ENCODE data around the gene PDZD8. TPM values are rescaled to one million over a fixed set of nuclear protein-coding genes. Genes with fewer than 3 reads are reported as not detected.

The PDZD8 gene
- total RNA-seq, 1 experiment from 2014 or later, result 16.0 TPM

GRCh38 chr10:117320050-117320665 lies 55.1 kb downstream of the PDZD8 start:
- ChIA-PET POLR2A (ENCODE audit: unreplicated experiment) (interaction anchor here (1.2 kb wide), 1 partner anchor 523 kb away, joined by 3 read pairs; no protein-coding TSS in a partner anchor), CTCF (interaction anchor here (0.5 to 1.6 kb wide), 4 partner anchors 73 to 144 kb away, joined by 3 to 5 read pairs (median 3); no protein-coding TSS in a partner anchor)
- H3K9me2 ChIP-seq (ENCODE audit: insufficient read depth), result no peaks in the 10 kb centered on the region
- no peak overlapping the region for H3K27ac ChIP-seq
- H3K4me3 ChIP-seq, result no peak overlapping the region
- BruUV-seq (replicated peaks), result no TSS peak
- no peak for DNase-seq
- H3K27me3 ChIP-seq (ENCODE audit: insufficient read depth, low read depth), result no peaks in the 10 kb centered on the region
- no peaks in the 10 kb centered on the region; the same call in 1 of the 2 replicates for H3F3A ChIP-seq (ENCODE audit: insufficient read depth, low read depth)
- no peaks in the 10 kb centered on the region for H3K9me3 ChIP-seq (ENCODE audit: insufficient read depth, low read depth)
- H3K4me1 ChIP-seq (replicated peaks; ENCODE audit: insufficient read depth), result no peaks in the 10 kb centered on the region
- intact Hi-C loops (cut with micrococcal nuclease; ENCODE audit: unreplicated experiment), result loop anchor here (1.0 kb wide), 1 partner anchor 103 kb away; no protein-coding TSS in a partner anchor
- H4K20me1 ChIP-seq (ENCODE audit: insufficient read depth), result peaks cover 28% of the 10 kb centered on the region
- no peak overlapping the region for H3K4me2 ChIP-seq
- H3K36me3 ChIP-seq (ENCODE audit: low read depth), result no peaks in the 10 kb centered on the region
- TF ChIP-seq CTCF (conservative IDR thresholded peaks at IDR 0.05) (peak; percentile 70), EZH2 (IDR thresholded peaks at IDR 0.05; ENCODE audit: low read depth) (no peak)
- H3K79me2 ChIP-seq (ENCODE audit: low read depth), result peaks cover 9% of the 10 kb centered on the region
- H2AFZ ChIP-seq, result no peak overlapping the region

DNA sequence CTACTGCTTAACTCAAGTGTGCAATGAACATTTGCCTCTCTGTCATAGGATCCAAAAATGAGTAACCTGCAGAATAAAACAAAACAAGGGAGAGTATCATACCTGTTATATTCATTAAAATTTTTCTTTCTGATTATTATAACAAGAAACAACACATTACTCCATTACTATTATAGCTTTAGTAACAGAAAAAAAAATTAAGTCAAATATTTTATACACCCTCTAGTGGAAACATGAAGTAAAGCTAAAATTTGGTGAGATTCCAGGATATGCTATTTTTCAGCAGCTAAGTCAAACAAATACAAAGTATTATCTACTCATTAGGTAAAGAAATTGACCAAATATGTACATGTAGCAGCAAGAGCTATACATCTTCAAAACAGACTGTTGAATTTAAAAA lies 56.3 kb downstream of the PDZD8 start:
- POLR2A ChIA-PET (ENCODE audit: unreplicated experiment), result interaction anchor here (0.5 kb wide), 1 partner anchor 20 kb away, joined by 4 read pairs; no protein-coding TSS in a partner anchor
- Histone ChIP-seq H3K4me1 (replicated peaks; ENCODE audit: insufficient read depth) (no peaks in the 10 kb centered on the region), H2AFZ (no peak overlapping the region), H4K20me1 (ENCODE audit: insufficient read depth) (peaks cover 28% of the 10 kb centered on the region), H3K4me3 (no peak overlapping the region), H3K79me2 (ENCODE audit: low read depth) (peaks cover 9% of the 10 kb centered on the region; the same call in 1 of the 2 replicates), H3K27me3 (ENCODE audit: insufficient read depth, low read depth) (no peaks in the 10 kb centered on the region), H3K27ac (no peak overlapping the region), H3K9me2 (ENCODE audit: insufficient read depth) (no peaks in the 10 kb centered on the region), H3K9me3 (ENCODE audit: insufficient read depth, low read depth) (no peaks in the 10 kb centered on the region), H3K36me3 (ENCODE audit: low read depth) (peaks cover 2% of the 10 kb centered on the region; the same call in 1 of the 2 replicates), H3F3A (ENCODE audit: insufficient read depth, low read depth) (no peaks in the 10 kb centered on the region; the same call in 1 of the 2 replicates), H3K4me2 (no peak overlapping the region)
- BruUV-seq (replicated peaks), result no TSS peak
- intact Hi-C loops (cut with micrococcal nuclease; ENCODE audit: unreplicated experiment), result no loop called here
- TF ChIP-seq EZH2 (IDR thresholded peaks at IDR 0.05; ENCODE audit: low read depth) (no peak), CTCF (conservative IDR thresholded peaks at IDR 0.05) (peak; percentile 39; the same call in 1 of the 2 replicates)
- no peak for DNase-seq
- CTCF ChIA-PET, result interaction anchor here (0.5 to 1.6 kb wide), 3 partner anchors 69 to 1677 kb away, joined by 3 to 5 read pairs (median 4); no protein-coding TSS in a partner anchor

DNA sequence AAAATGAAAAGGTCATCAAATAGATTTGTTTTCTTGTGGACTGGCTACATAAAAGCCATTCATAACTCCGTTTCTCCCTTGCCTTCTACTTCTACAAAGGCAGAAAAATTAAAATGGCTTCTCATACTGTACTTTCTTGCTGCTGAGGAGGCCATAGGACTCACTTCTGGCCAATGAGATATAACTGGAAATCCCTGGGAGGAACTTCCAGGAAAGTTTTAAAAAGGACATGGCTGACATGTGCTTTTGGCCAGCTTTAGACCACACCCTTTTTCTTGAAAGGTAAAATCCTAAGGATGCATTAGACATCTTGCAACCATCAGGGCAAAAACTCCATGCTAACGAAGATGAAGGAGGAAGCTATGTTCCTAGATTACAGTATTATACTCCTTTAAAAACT lies 58.5 kb downstream of the PDZD8 start:
- Histone ChIP-seq H4K20me1 (ENCODE audit: insufficient read depth) (peaks cover 28% of the 10 kb centered on the region), H3K27ac (no peak overlapping the region), H3K4me1 (replicated peaks; ENCODE audit: insufficient read depth) (no peaks in the 10 kb centered on the region), H3K27me3 (ENCODE audit: insufficient read depth, low read depth) (no peaks in the 10 kb centered on the region), H3K4me3 (no peak overlapping the region), H3K4me2 (no peak overlapping the region), H3K9me2 (ENCODE audit: insufficient read depth) (no peaks in the 10 kb centered on the region), H3K79me2 (ENCODE audit: low read depth) (peaks cover 9% of the 10 kb centered on the region; the same call in 1 of the 2 replicates), H3K36me3 (ENCODE audit: low read depth) (peaks cover 12% of the 10 kb centered on the region; the same call in 1 of the 2 replicates), H3K9me3 (ENCODE audit: insufficient read depth, low read depth) (no peaks in the 10 kb centered on the region), H2AFZ (no peak overlapping the region), H3F3A (ENCODE audit: insufficient read depth, low read depth) (peaks cover 3% of the 10 kb centered on the region; the same call in 1 of the 2 replicates)
- TF ChIP-seq CTCF (conservative IDR thresholded peaks at IDR 0.05) (no peak), EZH2 (IDR thresholded peaks at IDR 0.05; ENCODE audit: low read depth) (no peak)
- no peak for DNase-seq
- no TSS peak for BruUV-seq (replicated peaks)
- CTCF ChIA-PET, result interaction anchor here (0.6 kb wide), 1 partner anchor 101 kb away, joined by 4 read pairs; no protein-coding TSS in a partner anchor
- POLR2A ChIA-PET (ENCODE audit: unreplicated experiment), result no interaction called here
- intact Hi-C loops (cut with micrococcal nuclease; ENCODE audit: unreplicated experiment), result no loop called here
